ENCODE results near the gene GIMAP5.

GRCh38 chr7:150754951-150755350, 17.7 kb downstream of the GIMAP5 start:
- TF ChIP-seq CHD2 (IDR thresholded peaks at IDR 0.05; ENCODE audit: low read length, partially characterized antibody) (no peak), CTCF (IDR thresholded peaks at IDR 0.05) (no peak), JUND (IDR thresholded peaks at IDR 0.05) (no peak), ZBTB33 (IDR thresholded peaks at IDR 0.05; ENCODE audit: borderline replicate concordance, low read depth) (no peak), REST (IDR thresholded peaks at IDR 0.05; ENCODE audit: low read depth, low read length) (no peak), GATA2 (CRISPR knock-in tag; IDR thresholded peaks at IDR 0.05) (no peak), POLR2AphosphoS5 (IDR thresholded peaks at IDR 0.05; ENCODE audit: low read depth, low read length) (no peak), RFX5 (IDR thresholded peaks at IDR 0.05; ENCODE audit: low read length) (no peak), EZH2phosphoT487 (IDR thresholded peaks at IDR 0.05; ENCODE audit: borderline replicate concordance, low read depth) (no peak)
